IMR-90 (cell line): ENCODE results near the gene LMTK2. TPM values are rescaled to one million over a fixed set of nuclear protein-coding genes. Genes with fewer than 3 reads are reported as not detected.

Experiments
- ATAC-seq: fragments of 200-7000 bp; cut with Tn5 transposase; 2 replicates; pipeline ENCODE4 v1.9.1; 2020; ENCODE audit warnings: low read depth, mild to moderate bottlenecking, moderate library complexity
- BruUV-seq: library from RNA; stranded (reverse); fragments of 400-500 nt; replicated peaks from 2 replicates; lab custom pipeline; 2021; lab: Mats Ljungman, UMichigan
- CTCF ChIA-PET: fragments of 300-600 bp; formaldehyde crosslinking; extraction: SDS; loops from one replicate; lab custom pipeline; 2021; ENCODE audit warnings: antibody characterized with exemption; lab: Yijun Ruan, JAX
- POLR2A ChIA-PET: fragments of 300-600 bp; sonication (Branson Sonifier 250); formaldehyde crosslinking; loops from one replicate; lab custom pipeline; 2022; ENCODE audit warnings: antibody characterized with exemption; ENCODE audit not compliant: unreplicated experiment; lab: Charles Lee
- DNase-seq: peaks from one replicate; pipeline ENCODE4 v3.0.0; 2013
- H2AFZ ChIP-seq: replicated peaks from 2 replicates; pipeline ENCODE3; 2013; ENCODE audit warnings: low read length, mild to moderate bottlenecking; ENCODE audit not compliant: poor library complexity
- H2AK5ac ChIP-seq: 2 replicates; pipeline ENCODE4 v1.6.1; 2013; ENCODE audit warnings: low read depth, low read length, inconsistent platforms
- H2AK9ac ChIP-seq: replicated peaks from 2 replicates; pipeline ENCODE3; 2013; ENCODE audit warnings: mild to moderate bottlenecking, low read depth, low read length, moderate library complexity; ENCODE audit not compliant: poor library complexity
- H2BK120ac ChIP-seq: 2 replicates; pipeline ENCODE4 v1.6.1; 2013; ENCODE audit warnings: low read depth, low read length, inconsistent platforms
- H2BK15ac ChIP-seq: 3 replicates; pipeline ENCODE4 v1.6.1; 2013; ENCODE audit warnings: low read depth, low read length, inconsistent platforms
- H2BK20ac ChIP-seq: 2 replicates; pipeline ENCODE4 v1.6.1; 2013; ENCODE audit warnings: low read depth, mild to moderate bottlenecking, inconsistent platforms, low read length, moderate library complexity
- H2BK5ac ChIP-seq: 2 replicates; pipeline ENCODE4 v1.6.1; 2013; ENCODE audit warnings: mild to moderate bottlenecking, low read depth, low read length, inconsistent platforms; ENCODE audit not compliant: poor library complexity, severe bottlenecking
- H3K14ac ChIP-seq: replicated peaks from 2 replicates; pipeline ENCODE4 v1.6.1; 2013; ENCODE audit warnings: low read depth, low read length, inconsistent platforms
- H3K18ac ChIP-seq: 2 replicates; pipeline ENCODE4 v1.6.1; 2013; ENCODE audit warnings: low read depth, low read length, control low read depth
- H3K23ac ChIP-seq: 2 replicates; pipeline ENCODE4 v1.6.1; 2013; ENCODE audit warnings: low read depth, low read length, inconsistent platforms
- H3K27ac ChIP-seq: 2 replicates; pipeline ENCODE4 v1.5.1; 2013; ENCODE audit warnings: mild to moderate bottlenecking, control low read depth, low read length; ENCODE audit not compliant: insufficient read depth
- H3K27me3 ChIP-seq: 2 replicates; pipeline ENCODE4 v1.6.1; 2013; ENCODE audit warnings: low read length; ENCODE audit not compliant: control insufficient read depth, insufficient read depth
- H3K36me3 ChIP-seq: 2 replicates; pipeline ENCODE4 v1.6.1; 2013; ENCODE audit warnings: low read length, mixed read lengths; ENCODE audit not compliant: control insufficient read depth, insufficient read depth
- H3K4ac ChIP-seq: 2 replicates; pipeline ENCODE4 v1.6.1; 2013; ENCODE audit warnings: low read depth, low read length, inconsistent platforms
- H3K4me1 ChIP-seq: 2 replicates; pipeline ENCODE4 v1.6.1; 2013; ENCODE audit warnings: low read length, mixed read lengths; ENCODE audit not compliant: control insufficient read depth, insufficient read depth
- H3K4me2 ChIP-seq: 2 replicates; pipeline ENCODE4 v1.6.1; 2013; ENCODE audit warnings: low read depth, mild to moderate bottlenecking, control low read depth, low read length, moderate library complexity
- H3K4me3 ChIP-seq: 2 replicates; pipeline ENCODE4 v1.5.1; 2013; ENCODE audit warnings: low read depth, mild to moderate bottlenecking, control low read depth, low read length, moderate library complexity; ENCODE audit not compliant: insufficient read depth
- H3K56ac ChIP-seq: 2 replicates; pipeline ENCODE4 v1.6.1; 2013; ENCODE audit warnings: low read length, inconsistent platforms; ENCODE audit not compliant: insufficient read depth; ENCODE audit errors: extremely low read depth
- H3K79me1 ChIP-seq, 2 experiments: 2 replicates each; pipeline ENCODE4 v1.6.1; 2013; ENCODE audit warnings: low read length in 2 of 2, inconsistent platforms in 1 of 2, low read depth in 1 of 2
- H3K9ac ChIP-seq: 2 replicates; pipeline ENCODE4 v1.6.1; 2013; ENCODE audit warnings: low read depth, low read length, control low read depth
- H3K9me1 ChIP-seq: 2 replicates; pipeline ENCODE4 v1.6.1; 2013; ENCODE audit warnings: low read length, inconsistent platforms; ENCODE audit not compliant: insufficient read depth
- H3K9me3 ChIP-seq: 2 replicates; pipeline ENCODE4 v1.6.1; 2013; ENCODE audit warnings: low read length; ENCODE audit not compliant: control insufficient read depth, insufficient read depth
- H4K20me1 ChIP-seq: 2 replicates; pipeline ENCODE4 v1.6.1; 2013; ENCODE audit warnings: low read length, inconsistent platforms; ENCODE audit not compliant: insufficient read depth
- H4K5ac ChIP-seq: 2 replicates; pipeline ENCODE4 v1.6.1; 2013; ENCODE audit warnings: mild to moderate bottlenecking, low read depth, low read length, control low read depth
- H4K8ac ChIP-seq, 2 experiments: 2 replicates each; pipeline ENCODE4 v1.6.1; 2013; ENCODE audit warnings: low read depth in 2 of 2, low read length in 2 of 2, control low read depth in 1 of 2, inconsistent platforms in 1 of 2
- H4K91ac ChIP-seq: 2 replicates; pipeline ENCODE4 v1.6.1; 2013; ENCODE audit warnings: low read depth, low read length, inconsistent platforms; ENCODE audit not compliant: insufficient read depth
- CEBPB ChIP-seq: IDR thresholded peaks from 2 replicates; pipeline ENCODE4 v1.6.1; 2012; ENCODE audit warnings: low read depth, low read length, improper control_type of control experiment
- CHD1 ChIP-seq: IDR thresholded peaks from 2 replicates; pipeline ENCODE4 v1.6.1; 2012; ENCODE audit warnings: low read depth, low read length, improper control_type of control experiment
- FOS ChIP-seq: fragments of 150-350 bp; IDR thresholded peaks from 2 replicates; pipeline ENCODE4 v1.6.1; 2016; ENCODE audit warnings: low read depth, low read length
- MAFK ChIP-seq: IDR thresholded peaks from 2 replicates; pipeline ENCODE4 v1.6.1; 2012; ENCODE audit warnings: low read depth, low read length, improper control_type of control experiment
- MAZ ChIP-seq: IDR thresholded peaks from 2 replicates; pipeline ENCODE4 v1.6.1; 2012; ENCODE audit warnings: low read depth, mild to moderate bottlenecking, low read length, improper control_type of control experiment, moderate library complexity, borderline replicate concordance
- MXI1 ChIP-seq: IDR thresholded peaks from 2 replicates; pipeline ENCODE4 v1.6.1; 2012; ENCODE audit warnings: low read depth, mild to moderate bottlenecking, low read length, moderate library complexity, borderline replicate concordance
- NFE2L2 ChIP-seq: fragments of 150-350 bp; IDR thresholded peaks from 2 replicates; pipeline ENCODE4 v1.6.1; 2016; ENCODE audit warnings: low read depth, mild to moderate bottlenecking, low read length
- RCOR1 ChIP-seq: IDR thresholded peaks from 2 replicates; pipeline ENCODE4 v1.6.1; 2012; ENCODE audit warnings: mild to moderate bottlenecking, low read length, improper control_type of control experiment; ENCODE audit not compliant: insufficient replicate concordance
- RFX5 ChIP-seq: IDR thresholded peaks from 2 replicates; pipeline ENCODE4 v1.8.0; 2012; ENCODE audit warnings: low read depth, mild to moderate bottlenecking, low read length, moderate library complexity
- USF2 ChIP-seq: fragments of 150-350 bp; IDR thresholded peaks from 2 replicates; pipeline ENCODE4 v1.6.1; 2017; ENCODE audit warnings: mild to moderate bottlenecking, antibody characterized with exemption, low read length, low read depth
- WGBS, 2 experiments: methylation state at CpG; one replicate each; pipeline versions ENCODE4 v1.1.5 to v1.1.7; 2013; ENCODE audit warnings: missing lambda C conversion rate in 2 of 2; ENCODE audit not compliant: insufficient read length in 1 of 2; ENCODE audit errors: extremely low coverage in 2 of 2; 5-methylcytosine and 5-hydroxymethylcytosine counted together
- dilution Hi-C: fragments of 300-500 bp; cut with HindIII; formaldehyde crosslinking; loops from one replicate; pipeline ENCODE4 v1.14.3; 2018; ENCODE audit warnings: low sequenced_read_pairs; ENCODE audit not compliant: unreplicated experiment
- in situ Hi-C: fragments of 300-500 bp; cut with MboI; formaldehyde crosslinking; loops from 3 replicates; pipeline ENCODE4 v1.14.3; 2019; ENCODE audit warnings: low sequenced_read_pairs, inconsistent platforms, mixed read lengths
- intact Hi-C: fragments of 100-400 bp; cut with micrococcal nuclease; formaldehyde crosslinking; loops from 2 replicates; pipeline ENCODE4 v1.10.0; 2022
- polyA plus RNA-seq, 3 experiments: library from polyadenylated mRNA; depleted of rRNA; stranded (reverse); fragments of >200 nt; gene quantifications; 2 replicates each; pipeline ENCODE4 v1.2.3, GENCODE V29; 2012; ENCODE audit warnings: low replicate concordance in 1 of 3
- total RNA-seq: library from RNA; depleted of rRNA; stranded (reverse); fragments of >200 nt; gene quantifications from 2 replicates; pipeline ENCODE4 v1.2.3, GENCODE V29; 2012
- TF ChIP-seq, protein P1 (sequence below): conservative IDR thresholded peaks from 2 replicates; pipeline ENCODE4 v1.5.1; 2012; ENCODE audit warnings: mild to moderate bottlenecking, low read depth, low read length, improper control_type of control experiment
- TF ChIP-seq, protein P2 (sequence below): fragments of 150-350 bp; IDR thresholded peaks from 2 replicates; pipeline ENCODE4 v1.6.1; 2016; ENCODE audit warnings: low read depth, mild to moderate bottlenecking, low read length, moderate library complexity, borderline replicate concordance

The LMTK2 gene
- total and polyA plus RNA-seq, 2 of the 4 experiments (the other 2 are of a cell fraction), result 4.4 to 5.0 TPM

- TF ChIP-seq MAFK, result no peak
These were observed 87.0 kb downstream of the LMTK2 start (continued) for GRCh38 chr7:98193474-98194180.

- intact Hi-C loops, result no loop called here
- 97% methylated on average over 23 of the region's 28 CpGs; no CpG with 5 or more reads in 1 of the 2 experiments for WGBS, 2 experiments
- no peak for TF ChIP-seq CEBPB
- no peak for TF ChIP-seq MXI1
- TF ChIP-seq, protein P1, sequence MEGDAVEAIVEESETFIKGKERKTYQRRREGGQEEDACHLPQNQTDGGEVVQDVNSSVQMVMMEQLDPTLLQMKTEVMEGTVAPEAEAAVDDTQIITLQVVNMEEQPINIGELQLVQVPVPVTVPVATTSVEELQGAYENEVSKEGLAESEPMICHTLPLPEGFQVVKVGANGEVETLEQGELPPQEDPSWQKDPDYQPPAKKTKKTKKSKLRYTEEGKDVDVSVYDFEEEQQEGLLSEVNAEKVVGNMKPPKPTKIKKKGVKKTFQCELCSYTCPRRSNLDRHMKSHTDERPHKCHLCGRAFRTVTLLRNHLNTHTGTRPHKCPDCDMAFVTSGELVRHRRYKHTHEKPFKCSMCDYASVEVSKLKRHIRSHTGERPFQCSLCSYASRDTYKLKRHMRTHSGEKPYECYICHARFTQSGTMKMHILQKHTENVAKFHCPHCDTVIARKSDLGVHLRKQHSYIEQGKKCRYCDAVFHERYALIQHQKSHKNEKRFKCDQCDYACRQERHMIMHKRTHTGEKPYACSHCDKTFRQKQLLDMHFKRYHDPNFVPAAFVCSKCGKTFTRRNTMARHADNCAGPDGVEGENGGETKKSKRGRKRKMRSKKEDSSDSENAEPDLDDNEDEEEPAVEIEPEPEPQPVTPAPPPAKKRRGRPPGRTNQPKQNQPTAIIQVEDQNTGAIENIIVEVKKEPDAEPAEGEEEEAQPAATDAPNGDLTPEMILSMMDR, result no peak
- TF ChIP-seq USF2, result no peak
- no peak for TF ChIP-seq MAZ
- TF ChIP-seq CHD1, result no peak
- no peak for TF ChIP-seq FOS
- no peak for TF ChIP-seq NFE2L2
- TF ChIP-seq MAFK, result no peak
- TF ChIP-seq RCOR1, result no peak
- TF ChIP-seq, protein P2, sequence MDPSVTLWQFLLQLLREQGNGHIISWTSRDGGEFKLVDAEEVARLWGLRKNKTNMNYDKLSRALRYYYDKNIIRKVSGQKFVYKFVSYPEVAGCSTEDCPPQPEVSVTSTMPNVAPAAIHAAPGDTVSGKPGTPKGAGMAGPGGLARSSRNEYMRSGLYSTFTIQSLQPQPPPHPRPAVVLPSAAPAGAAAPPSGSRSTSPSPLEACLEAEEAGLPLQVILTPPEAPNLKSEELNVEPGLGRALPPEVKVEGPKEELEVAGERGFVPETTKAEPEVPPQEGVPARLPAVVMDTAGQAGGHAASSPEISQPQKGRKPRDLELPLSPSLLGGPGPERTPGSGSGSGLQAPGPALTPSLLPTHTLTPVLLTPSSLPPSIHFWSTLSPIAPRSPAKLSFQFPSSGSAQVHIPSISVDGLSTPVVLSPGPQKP, result no peak
- no peak for TF ChIP-seq RFX5
These were observed 87.5 kb downstream of the LMTK2 start for GRCh38 chr7:98194186-98194585.

More at GRCh38 chr7:98194186-98194585, 87.5 kb downstream of the LMTK2 start:
- H2BK15ac ChIP-seq, result no peak overlapping the region
- no peak overlapping the region for H4K91ac ChIP-seq
- no peak overlapping the region for H4K5ac ChIP-seq
- ATAC-seq, result no peak
- H2AFZ ChIP-seq, result peak overlapping the region; percentile 58
- H2AK9ac ChIP-seq, result peak overlapping the region; percentile 62
- no peak overlapping the region for H2BK20ac ChIP-seq
- H3K4me1 ChIP-seq, result peaks cover 2% of the 10 kb centered on the region; the same call in 1 of the 2 replicates
- ChIA-PET CTCF (no interaction called here), POLR2A (no interaction called here)
- H3K79me1 ChIP-seq, result peaks cover 0 to 5% of the 10 kb centered on the region in 2 experiments; a peak in 2 of 4 replicates
- H2BK5ac ChIP-seq, result no peak overlapping the region
- H3K27me3 ChIP-seq, result no peaks in the 10 kb centered on the region
- H4K20me1 ChIP-seq, result no peaks in the 10 kb centered on the region
- BruUV-seq, result no TSS peak
- no peak overlapping the region for H3K4me2 ChIP-seq
- DNase-seq, result no peak
- no peak overlapping the region for H3K4me3 ChIP-seq
- H3K9me3 ChIP-seq, result peaks cover 3% of the 10 kb centered on the region; the same call in 1 of the 2 replicates
- H3K14ac ChIP-seq, result no peak overlapping the region
- no peak overlapping the region for H3K4ac ChIP-seq
- no peak overlapping the region for H3K23ac ChIP-seq
- H3K18ac ChIP-seq, result no peak overlapping the region
- no peak overlapping the region for H3K9ac ChIP-seq
- no peak overlapping the region for H4K8ac ChIP-seq
- peaks cover 21% of the 10 kb centered on the region; the same call in 1 of the 2 replicates for H3K36me3 ChIP-seq
- in situ Hi-C loops, result no loop called here
- dilution Hi-C loops, result no loop called here
- H3K56ac ChIP-seq, result no peak overlapping the region
- H3K27ac ChIP-seq, result no peak overlapping the region
- peak overlapping the region; percentile 10 for H2BK120ac ChIP-seq
- no peak overlapping the region; the same call in 1 of the 2 replicates for H2AK5ac ChIP-seq
- no peaks in the 10 kb centered on the region; the same call in 1 of the 2 replicates for H3K9me1 ChIP-seq
